Measurements from ENCODE around the gene GAS2L1. TPM values are rescaled to one million over a fixed set of nuclear protein-coding genes. Genes with fewer than 3 reads are reported as not detected.
A peak's percentile ranks its signal among the peaks of the same experiment; 100 is the strongest.

The GAS2L1 gene
- total and polyA plus RNA-seq, 3 donors from 2014 or later, result 84.9 to 197 (median 191) TPM

GRCh38 chr22:29270475-29271271 lies 35.8 kb upstream of the GAS2L1 start:
- peak overlapping the region in 1 of 2 donors; percentile 98 for H3K4me3 ChIP-seq
- H3K27me3 ChIP-seq, result no peaks in the 10 kb centered on the region
- TF ChIP-seq CTCF (IDR thresholded peaks at IDR 0.05) (no peak), POLR2A (IDR thresholded peaks at IDR 0.05) (no peak)
- DNase-seq, result no peak
- H3K9me3 ChIP-seq, result no peaks in the 10 kb centered on the region
- WGBS, 2 donors, result 12% methylated on average over 9 of the region's 9 CpGs
- H3K27ac ChIP-seq, result no peak overlapping the region
- intact Hi-C loops (cut with DNase I; ENCODE audit: low total_unique reads), result no loop called here
- no peaks in the 10 kb centered on the region for H3K36me3 ChIP-seq (ENCODE audit: low read depth, missing control alignments)
- H3K4me1 ChIP-seq, result peaks cover 46% of the 10 kb centered on the region

GRCh38 chr22:29272624-29273023 lies 33.8 kb upstream of the GAS2L1 start:
- intact Hi-C loops (cut with DNase I; ENCODE audit: low total_unique reads), result no loop called here
- no peaks in the 10 kb centered on the region for H3K27me3 ChIP-seq
- H3K4me3 ChIP-seq, result no peak overlapping the region
- peaks cover 30% of the 10 kb centered on the region for H3K4me1 ChIP-seq
- H3K27ac ChIP-seq, result no peak overlapping the region
- 73 to 76% methylated on average over 2 of the region's 2 CpGs for WGBS, 2 donors
- TF ChIP-seq POLR2A (IDR thresholded peaks at IDR 0.05) (no peak), CTCF (IDR thresholded peaks at IDR 0.05) (no peak)
- H3K36me3 ChIP-seq (ENCODE audit: low read depth, missing control alignments), result no peaks in the 10 kb centered on the region
- no peaks in the 10 kb centered on the region for H3K9me3 ChIP-seq
- DNase-seq, result no peak

- no peaks in the 10 kb centered on the region for H3K9me3 ChIP-seq
- TF ChIP-seq POLR2A (IDR thresholded peaks at IDR 0.05) (no peak), CTCF (IDR thresholded peaks at IDR 0.05) (no peak)
- no peak overlapping the region for H3K4me3 ChIP-seq
- no peak for DNase-seq
- 66 to 68% methylated on average over 3 of the region's 3 CpGs for WGBS, 2 donors
- no peaks in the 10 kb centered on the region for H3K27me3 ChIP-seq
- peaks cover 20% of the 10 kb centered on the region for H3K4me1 ChIP-seq
- intact Hi-C loops (cut with DNase I; ENCODE audit: low total_unique reads), result no loop called here
- no peaks in the 10 kb centered on the region for H3K36me3 ChIP-seq (ENCODE audit: low read depth, missing control alignments)
- H3K27ac ChIP-seq, result no peak overlapping the region
Measured at GRCh38 chr22:29275167-29275566, 31.3 kb upstream of the GAS2L1 start.

GRCh38 chr22:29275819-29276565 lies 30.5 kb upstream of the GAS2L1 start:
- Histone ChIP-seq H3K27ac (no peak overlapping the region), H3K4me3 (no peak overlapping the region), H3K4me1 (peaks cover 12% of the 10 kb centered on the region), H3K9me3 (no peaks in the 10 kb centered on the region), H3K36me3 (ENCODE audit: low read depth, missing control alignments) (no peaks in the 10 kb centered on the region), H3K27me3 (no peaks in the 10 kb centered on the region)
- 54 to 77% methylated on average over 3 of the region's 3 CpGs for WGBS, 2 donors
- intact Hi-C loops (cut with DNase I; ENCODE audit: low total_unique reads), result no loop called here
- DNase-seq, result no peak
- TF ChIP-seq POLR2A (IDR thresholded peaks at IDR 0.05), result no peak
- no peak for TF ChIP-seq CTCF (IDR thresholded peaks at IDR 0.05)
